ENCODE data around the gene ARHGEF28.

DNA sequence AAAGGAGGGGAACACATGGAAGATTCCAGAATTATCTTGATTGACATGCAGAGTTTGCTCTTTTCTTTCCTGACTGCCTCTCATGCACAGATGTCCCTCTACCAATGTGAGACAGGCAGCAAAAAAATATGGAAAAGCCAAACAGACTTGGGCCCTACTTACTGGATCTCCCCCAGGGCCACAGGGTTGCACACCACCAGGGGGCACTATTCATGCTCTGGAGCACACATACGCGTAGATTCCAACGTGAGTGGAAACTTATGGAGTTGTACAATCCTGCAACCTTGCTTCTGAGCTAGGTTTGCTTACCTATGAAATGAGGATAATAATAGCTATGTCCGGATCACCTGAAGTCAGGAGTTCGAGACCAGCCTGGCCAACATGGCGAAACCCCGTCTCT is 319.5 kb downstream of the ARHGEF28 start:
- TF ChIP-seq, protein P1, sequence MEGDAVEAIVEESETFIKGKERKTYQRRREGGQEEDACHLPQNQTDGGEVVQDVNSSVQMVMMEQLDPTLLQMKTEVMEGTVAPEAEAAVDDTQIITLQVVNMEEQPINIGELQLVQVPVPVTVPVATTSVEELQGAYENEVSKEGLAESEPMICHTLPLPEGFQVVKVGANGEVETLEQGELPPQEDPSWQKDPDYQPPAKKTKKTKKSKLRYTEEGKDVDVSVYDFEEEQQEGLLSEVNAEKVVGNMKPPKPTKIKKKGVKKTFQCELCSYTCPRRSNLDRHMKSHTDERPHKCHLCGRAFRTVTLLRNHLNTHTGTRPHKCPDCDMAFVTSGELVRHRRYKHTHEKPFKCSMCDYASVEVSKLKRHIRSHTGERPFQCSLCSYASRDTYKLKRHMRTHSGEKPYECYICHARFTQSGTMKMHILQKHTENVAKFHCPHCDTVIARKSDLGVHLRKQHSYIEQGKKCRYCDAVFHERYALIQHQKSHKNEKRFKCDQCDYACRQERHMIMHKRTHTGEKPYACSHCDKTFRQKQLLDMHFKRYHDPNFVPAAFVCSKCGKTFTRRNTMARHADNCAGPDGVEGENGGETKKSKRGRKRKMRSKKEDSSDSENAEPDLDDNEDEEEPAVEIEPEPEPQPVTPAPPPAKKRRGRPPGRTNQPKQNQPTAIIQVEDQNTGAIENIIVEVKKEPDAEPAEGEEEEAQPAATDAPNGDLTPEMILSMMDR (IDR thresholded peaks at IDR 0.05; ENCODE audit: low read depth, low read length, poor library complexity, severe bottlenecking), result peak; percentile 58
- no peak for TF ChIP-seq EZH2phosphoT487 (IDR thresholded peaks at IDR 0.05; ENCODE audit: borderline replicate concordance, low read length)

Measured in DOHH2 (cell line).